GM21619 (cell line): ENCODE results near the gene FBLN1.

Source experiments
- ATAC-seq: cut with Tn5 transposase; IDR thresholded peaks from one replicate; pipeline ENCODE4 v1.9.1; 2021; ENCODE audit not compliant: unreplicated experiment

FBLN1 gene

DNA sequence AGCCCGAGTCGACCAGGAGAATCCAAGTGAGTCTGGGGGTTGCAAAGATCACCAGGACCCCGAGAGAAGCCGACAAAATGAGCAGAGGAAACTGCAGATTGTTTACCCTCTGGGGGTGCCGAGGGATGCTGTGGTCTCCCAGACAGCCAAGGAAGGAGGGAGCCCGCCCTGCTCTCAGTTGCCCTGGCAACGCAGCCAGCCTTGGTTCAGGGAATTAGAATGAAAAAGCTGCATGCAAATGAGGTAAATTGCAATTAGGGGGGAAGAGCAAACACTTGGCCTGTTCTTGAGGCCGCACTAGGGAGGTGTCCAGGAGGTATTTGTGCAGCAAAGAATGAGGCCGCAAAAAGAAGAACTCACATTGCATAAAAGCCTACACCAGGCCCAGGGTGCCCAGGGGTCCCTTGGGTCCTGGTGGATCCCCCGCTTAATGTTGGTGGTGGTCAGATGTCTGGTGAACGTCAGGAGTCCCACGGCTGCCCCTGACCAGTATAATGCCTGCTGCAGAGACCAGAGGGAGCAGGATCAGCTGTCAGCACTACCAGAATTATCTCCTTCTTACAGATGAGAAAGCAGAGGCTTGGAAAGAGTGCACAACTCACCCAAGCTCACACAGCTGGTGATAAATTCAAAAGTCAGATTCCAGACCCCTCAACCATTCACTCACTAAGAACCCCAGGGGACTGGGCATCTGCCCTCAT is 128.6 kb downstream of the FBLN1 start:
- ATAC-seq = no peak

DNA sequence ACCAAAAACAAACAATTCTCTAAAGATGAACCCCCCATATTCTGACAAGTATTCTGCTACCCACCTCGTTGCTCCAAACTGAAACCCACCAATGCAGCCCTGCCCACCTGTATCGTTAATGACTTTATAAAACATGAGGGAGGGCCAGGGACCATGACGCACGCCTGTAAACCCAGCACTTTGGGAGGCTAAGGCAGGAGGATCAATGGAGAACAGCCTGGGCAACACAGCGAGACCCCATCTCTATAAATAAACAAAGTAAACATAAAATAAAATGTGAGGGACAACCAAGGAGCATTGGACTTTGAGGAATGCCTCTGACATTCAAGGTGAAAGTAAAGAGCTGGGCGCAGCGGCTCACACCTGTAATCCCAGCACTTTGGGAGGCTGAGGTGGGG is 129.2 kb downstream of the FBLN1 start:
- no peak for ATAC-seq

DNA sequence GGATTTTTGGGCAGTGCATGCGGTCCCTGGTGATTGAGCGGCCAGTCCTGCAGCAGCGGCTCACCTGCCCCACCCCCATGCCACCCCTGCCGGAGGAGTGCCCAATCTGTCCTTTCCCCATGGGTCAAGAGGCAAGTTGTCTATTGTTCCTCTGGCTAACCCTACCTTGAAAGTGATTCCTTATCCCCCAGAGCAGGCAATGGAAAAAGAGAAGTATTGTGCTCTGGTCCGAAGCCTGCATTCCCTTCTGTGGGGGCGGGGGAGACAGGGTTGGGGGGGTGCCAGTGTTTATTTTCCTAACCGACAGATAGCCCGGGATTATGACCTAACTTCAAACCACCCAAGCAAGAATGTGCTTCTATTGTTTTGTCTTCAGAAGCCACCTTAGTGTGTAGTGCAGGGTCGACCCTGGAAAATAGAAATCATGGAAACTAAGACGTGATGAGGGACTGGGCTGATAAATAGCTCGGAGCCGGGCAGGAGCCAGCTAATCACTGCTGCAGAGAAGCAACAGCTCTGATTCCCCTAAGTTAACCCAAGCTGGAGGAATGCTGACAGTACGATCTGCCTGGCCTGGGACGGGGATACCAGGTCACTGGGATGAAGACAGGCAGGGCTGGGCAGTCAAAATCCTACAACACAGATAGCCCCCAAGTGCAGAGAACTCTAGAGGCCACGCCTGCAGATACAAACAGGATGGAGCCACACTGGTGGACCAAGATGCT is 130.3 kb downstream of the FBLN1 start:
- ATAC-seq = no peak

DNA sequence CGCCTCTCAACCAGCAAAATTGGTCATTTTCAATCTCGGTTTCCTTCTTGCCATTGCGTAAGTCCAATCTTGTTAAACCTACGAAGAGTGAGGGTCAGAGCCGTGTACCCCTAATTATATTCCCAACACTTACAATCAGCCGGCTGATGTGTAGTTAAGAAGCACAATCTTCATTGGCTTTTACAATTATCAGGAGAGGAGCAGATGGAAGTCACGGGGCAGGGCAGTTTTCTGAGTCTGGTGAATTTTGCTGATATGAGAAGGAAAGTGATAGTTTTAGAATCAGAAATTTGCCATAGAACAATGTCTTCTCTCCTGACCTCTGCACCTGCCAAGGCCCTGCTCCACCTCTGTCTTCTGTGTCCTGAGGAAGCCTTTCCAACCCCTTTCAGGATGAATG is 134.0 kb downstream of the FBLN1 start:
- no peak for ATAC-seq

DNA sequence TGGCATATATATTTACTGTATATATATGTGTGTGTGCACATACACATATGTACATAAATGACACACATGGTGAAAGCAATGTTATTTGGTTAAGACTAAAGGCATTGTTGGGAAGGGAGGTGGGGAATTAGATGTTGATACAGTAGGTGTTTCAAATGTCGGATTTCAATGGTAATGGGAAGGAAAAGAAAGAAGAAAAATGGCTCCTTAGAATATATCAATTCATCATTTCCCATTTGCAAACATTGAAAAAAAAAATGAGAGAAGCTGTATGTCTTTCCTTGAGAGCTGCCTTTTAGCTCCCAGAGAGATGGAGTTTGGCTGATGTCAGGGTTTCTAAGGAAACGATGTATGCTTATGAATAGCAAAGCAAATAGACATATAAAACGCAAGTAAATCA is 135.5 kb downstream of the FBLN1 start:
- no peak for ATAC-seq

DNA sequence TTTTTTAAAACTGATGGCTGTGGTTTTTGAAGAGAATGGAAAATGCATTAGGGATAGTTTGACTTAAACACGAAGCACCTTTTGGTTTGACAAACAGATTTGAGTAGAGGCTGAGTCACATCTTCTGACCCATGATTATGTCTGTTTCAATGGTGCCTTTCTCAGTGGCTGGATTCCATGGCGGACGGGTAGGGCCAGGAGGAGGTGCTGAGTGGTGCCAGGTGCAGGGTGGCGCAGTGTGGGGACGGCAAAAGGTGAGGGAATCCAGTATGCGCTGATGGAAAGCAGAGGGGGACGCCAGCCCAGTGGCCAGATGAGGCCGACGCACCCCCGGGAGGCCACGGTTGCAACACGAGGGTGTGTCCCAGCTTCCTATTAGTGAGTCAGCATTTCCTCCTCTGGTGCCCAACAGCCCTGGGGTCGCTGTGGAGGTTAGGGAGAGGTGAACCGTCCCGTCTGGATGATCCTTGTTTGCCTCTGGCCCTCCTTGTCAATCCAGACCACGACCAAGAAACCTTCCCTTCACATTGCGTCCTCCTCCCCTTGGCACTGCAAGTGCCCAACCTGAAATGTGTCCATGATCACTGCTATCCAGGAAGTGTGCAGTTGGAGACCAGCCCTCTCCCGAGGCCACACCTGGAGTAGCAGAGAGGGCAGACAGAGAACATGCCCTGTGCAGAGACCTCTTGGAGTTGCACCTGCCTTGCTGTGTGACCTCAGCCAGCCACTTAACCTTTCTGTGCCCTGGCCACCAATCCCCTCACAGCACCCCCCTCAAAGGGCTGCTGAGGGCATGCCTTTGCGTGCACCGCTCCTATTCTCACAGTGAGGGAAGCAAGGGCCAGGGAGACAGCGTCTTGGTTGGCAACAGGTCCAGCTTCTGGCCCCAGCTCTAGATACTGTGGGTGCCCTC is 136.4 kb downstream of the FBLN1 start:
- ATAC-seq = no peak

DNA sequence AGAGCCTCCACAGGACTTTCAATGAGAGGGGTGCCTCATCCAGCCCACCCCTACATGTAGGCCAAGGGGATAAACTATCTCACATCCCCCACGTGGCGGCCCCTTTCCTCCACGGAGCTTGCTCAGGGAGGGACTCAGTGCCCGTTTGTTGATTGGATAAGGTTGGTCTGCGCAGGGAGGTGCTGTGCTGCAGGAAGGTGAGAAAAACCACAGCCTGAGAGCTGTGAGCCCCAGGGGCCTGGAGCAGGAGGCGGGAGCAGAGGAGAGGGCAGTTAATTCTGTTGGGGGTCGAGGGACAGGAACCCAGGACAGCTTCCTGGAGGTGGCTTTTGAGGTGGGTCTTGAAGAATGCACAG is 137.0 kb downstream of the FBLN1 start:
- ATAC-seq = no peak

DNA sequence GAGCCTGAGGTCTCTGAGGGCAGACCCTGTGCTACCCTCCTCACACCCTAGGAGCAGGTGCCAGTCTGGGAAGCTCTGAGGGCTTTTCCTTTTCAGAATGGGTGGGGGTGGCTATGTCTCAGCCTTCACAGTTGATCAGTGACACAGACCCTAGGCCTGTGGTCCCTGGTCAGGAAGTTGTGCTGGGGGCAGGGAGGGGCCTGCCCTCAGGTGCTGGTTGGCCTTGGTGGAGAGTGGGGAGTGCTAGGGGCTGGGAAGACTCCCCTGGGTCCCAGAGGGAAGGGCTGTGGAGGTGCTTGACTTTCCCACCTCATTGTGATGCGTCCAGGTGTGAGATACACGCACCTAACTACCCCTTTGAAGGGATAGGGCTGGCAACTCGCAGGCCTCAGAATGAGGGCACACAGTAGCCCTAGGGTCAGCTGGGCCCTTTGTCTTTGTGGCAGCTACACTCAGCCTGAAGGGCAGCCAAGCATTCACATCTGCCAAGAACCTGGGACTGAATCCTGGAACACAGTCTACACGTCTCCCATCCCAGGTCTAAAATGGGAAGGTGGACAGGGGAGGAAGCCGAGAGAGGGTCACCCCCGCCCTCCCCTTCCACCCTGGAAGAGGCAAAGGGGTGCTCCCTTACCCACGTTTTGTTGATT is 137.7 kb downstream of the FBLN1 start:
- ATAC-seq = no peak

DNA sequence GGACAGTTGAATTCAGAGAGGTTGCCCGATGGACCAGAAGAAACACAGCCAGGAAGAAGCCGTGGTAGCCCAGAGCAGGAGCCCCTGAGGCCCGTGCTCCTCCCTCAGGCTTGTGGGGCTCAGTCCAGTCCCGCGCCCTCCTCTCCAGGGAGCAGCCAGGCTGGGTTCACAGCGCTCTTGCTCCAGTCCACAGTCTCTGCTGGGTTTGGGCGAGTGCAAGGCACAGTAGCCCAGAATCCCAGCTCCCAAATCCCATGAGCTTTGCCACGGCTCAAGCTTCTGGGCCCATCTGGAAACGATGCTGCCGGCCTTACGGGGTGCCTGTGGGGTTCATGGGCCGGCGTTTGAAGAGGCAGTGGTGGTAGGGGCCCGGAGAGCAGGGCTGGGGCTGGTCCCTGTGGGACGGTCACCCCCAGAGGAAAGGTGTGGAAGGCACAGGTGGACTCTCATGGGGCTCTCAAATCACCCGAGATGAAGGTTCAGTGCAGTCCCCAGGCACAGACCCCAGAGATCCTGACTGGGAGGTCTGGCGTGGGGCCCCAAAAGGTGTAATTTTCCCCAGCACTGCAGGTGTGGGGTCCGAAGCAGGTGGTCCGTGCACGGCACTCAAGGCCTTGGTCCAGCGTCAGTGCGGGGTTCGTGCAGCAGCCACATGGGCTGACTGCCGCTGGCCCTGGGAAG is 138.4 kb downstream of the FBLN1 start:
- ATAC-seq = no peak

DNA sequence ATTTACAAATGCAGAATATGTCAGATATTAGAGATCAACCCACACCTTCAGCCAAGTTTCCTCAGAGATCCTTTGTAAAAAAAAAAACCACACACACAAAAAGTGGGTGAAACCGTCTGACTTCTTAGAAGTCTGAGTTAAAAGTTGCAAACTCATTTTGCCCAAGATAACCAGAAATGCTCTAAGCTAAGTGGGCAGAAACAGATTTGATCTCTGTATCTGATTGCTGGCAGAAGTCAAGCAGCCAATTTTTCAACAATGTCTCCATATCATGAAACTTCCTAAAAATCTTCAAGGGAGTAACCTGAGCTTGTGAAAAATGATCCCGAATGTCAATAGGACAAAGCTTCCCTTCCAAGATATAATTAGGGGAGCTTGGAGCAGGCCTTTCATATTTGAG is 140.3 kb downstream of the FBLN1 start:
- no peak for ATAC-seq

DNA sequence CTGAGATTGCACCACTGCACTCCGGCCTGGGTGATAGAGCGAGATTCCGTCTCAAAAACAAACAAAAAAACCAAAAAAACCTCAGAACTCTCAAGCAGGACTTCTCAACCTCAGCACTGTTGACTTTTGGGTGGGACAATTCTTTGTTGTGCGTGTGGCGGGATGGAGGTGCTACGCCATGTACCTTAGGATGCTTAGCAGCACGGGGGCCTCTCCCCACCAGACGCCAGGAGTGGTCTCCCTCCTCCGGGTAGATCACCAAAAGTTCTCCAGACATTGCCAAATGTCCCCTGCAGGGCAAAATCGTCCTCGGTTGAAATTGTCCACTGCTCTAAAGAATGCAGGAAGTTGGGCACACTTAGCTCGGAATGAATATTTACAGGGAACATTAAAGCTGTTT is 142.0 kb downstream of the FBLN1 start:
- no peak for ATAC-seq

DNA sequence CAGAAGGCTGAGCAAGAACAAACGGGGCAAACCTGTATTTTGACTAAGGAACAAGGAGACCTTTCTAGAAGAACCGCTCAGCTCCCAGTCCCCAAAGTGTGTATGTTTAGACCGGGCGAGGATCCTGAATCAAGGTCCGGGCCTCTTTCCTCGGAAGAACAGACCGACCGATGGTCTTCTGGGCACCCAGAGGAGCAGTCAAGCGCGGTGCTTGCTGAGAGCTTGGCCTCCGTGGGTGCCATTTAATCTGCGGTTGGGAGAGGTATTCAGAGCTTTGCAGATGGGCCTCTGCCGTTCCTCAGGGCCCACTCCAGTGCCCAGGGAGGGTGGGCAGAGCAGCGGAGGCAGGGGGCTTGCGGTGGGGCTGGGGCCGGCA is 142.5 kb downstream of the FBLN1 start:
- no peak for ATAC-seq

DNA sequence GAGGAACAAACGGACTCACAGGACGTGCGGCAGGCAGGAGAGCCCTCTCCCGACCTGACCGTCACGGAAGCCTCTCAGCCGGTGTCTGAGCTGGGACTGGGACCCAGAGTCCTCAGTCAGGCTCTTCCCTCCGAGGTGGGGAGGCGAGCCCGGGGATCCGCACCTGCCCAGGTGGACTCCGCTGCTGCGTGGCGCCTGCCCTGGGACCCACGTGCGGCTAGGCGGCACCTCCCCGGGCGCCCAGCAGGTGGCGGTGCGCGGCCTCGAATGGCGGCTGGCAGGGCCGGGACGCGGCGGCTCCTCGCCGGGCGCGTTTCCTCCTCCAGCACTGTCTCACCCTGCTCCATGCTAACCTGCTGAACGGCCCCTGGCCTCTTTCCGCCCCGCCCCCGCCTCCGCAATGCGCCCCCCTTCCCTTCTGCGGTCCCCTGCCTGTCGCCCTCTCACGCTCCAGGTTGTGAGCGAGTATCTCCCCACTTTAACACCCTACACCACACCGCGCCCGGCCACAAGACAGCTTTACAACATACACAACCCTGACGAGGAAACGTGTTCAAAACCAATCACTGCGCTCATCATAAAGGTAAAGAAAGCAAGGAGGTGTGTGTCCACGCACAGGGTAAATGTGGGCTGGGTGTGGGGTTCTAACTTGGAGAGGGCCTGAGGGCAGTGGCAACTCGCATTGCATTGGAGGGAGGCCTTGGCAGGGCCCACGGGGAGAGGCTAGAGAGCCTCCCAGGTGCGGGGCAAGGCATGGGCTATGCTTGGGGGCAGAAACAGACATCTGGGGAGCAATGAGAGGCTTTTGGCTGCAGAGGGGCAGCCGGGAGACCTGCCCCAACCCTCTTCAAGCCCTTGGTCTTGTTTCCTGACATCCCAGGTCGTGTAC is 143.1 kb downstream of the FBLN1 start:
- ATAC-seq = no peak

DNA sequence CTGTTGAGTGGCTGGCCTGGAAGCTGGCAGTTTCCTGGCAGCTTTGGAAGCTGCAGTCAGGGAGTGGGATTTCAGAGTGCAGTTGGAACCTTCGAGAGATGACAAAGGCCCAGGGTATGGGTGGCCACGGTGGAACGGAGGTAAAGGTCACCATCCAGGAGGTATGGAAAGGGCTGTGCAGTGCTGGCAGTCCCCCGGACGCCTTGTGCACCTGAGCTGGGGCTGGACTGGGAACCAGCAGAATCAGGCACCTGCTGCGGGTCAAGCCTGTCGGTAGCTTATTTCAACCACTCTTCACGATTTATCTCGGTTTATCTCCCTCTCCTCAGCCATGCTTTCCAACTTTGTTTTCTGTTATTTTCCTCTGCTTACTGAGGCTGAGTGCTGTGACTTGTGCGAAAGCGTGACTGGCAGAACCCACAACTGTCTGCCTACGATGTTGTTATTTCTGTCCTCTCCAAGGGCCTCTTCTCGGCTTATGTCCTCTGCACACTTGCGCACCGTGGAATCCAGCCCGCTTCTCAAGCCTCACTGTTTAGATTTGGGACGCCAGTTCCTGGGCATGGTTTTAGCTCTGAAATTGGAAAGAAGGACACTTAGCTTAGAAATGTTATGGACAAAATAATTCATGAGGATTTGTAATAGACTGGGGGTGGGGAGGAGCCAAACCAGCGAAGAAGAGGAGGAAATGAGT is 145.0 kb downstream of the FBLN1 start:
- no peak for ATAC-seq

DNA sequence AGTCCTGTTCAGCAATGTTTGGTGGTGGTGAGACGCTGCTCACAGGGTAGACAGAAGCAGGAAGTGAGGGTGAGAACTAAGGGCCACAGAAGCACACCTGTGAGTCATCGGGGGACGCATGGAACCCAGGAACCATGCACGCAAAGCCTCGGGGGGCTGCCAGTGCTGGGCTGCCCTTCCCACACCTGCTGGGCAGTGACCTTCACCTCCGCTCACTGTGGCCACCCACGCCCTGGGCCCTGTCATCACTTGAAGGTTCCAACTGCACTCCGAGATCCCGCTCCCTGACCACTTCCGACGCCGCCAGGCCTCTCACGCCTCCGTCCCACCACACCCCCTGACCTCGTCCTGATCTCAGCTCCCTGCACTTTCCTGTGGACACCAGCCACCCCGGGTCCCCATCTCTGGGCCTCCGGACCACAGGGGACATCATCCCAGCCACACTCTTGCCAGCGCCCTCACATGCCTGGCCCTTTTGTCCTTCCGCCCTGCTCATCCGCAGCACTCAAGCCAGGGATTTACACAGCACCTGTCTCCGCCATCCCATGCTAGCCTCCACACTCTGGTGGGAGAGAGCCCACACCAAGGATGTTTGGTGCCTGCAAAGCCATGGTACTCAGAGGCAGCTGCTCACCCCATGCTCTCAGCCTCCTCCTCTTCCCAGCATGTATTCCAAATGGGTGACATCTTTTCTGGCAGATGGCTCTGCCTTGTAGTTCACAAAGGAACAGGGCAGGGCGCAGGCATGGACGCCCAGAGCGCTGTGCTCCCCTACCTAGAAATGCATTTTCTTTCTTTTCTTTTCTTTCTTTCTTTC is 145.8 kb downstream of the FBLN1 start:
- ATAC-seq = no peak

DNA sequence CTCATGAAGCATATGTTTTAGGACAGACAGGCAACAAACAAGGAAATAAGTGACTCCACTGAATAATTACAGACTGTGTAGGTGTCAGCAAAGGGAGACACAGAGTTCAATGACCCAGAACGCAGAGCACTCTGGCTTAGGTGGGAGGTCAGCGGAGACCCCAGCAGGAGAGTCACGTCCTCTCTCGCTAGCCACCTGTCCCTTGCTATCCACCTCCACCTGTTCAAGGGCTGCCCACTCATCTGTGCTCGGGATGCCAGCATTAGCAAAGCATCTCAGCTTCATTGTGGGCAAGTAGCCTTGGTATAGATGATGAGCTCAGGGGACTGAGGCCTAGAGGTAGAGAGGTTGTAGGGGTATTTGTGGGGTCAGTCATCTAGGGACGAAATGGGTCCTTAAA is 147.1 kb downstream of the FBLN1 start:
- ATAC-seq = no peak

DNA sequence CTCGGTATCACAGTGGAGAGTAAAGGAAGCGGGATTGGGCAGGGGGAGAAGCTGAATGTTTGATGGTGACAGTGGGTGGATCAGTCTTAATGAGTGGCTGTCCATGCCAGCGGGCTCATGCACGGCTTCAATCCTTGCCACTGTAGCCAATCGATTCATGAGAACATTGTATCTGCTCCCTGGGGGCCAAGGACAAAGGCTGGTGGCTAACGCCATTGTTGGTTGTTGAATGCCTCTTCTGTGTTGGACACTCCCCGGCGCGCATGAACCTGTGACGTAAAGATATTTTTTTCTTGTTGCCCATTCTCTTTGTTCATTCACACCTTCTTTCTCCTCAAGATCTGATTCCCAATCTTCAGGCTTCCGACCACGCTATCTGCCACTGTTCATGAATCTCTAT is 148.0 kb downstream of the FBLN1 start:
- ATAC-seq = no peak
